Activated effector memory CD4-positive, alpha-beta T cell treated with Interleukin-2 at 50 U/mL for 16 hours (primary cell): ENCODE results near the gene DTNA.

Experiments used
- DNase-seq: peaks from one replicate; pipeline ENCODE4 v3.0.0-alpha.2; 2020

The DTNA gene

DNA sequence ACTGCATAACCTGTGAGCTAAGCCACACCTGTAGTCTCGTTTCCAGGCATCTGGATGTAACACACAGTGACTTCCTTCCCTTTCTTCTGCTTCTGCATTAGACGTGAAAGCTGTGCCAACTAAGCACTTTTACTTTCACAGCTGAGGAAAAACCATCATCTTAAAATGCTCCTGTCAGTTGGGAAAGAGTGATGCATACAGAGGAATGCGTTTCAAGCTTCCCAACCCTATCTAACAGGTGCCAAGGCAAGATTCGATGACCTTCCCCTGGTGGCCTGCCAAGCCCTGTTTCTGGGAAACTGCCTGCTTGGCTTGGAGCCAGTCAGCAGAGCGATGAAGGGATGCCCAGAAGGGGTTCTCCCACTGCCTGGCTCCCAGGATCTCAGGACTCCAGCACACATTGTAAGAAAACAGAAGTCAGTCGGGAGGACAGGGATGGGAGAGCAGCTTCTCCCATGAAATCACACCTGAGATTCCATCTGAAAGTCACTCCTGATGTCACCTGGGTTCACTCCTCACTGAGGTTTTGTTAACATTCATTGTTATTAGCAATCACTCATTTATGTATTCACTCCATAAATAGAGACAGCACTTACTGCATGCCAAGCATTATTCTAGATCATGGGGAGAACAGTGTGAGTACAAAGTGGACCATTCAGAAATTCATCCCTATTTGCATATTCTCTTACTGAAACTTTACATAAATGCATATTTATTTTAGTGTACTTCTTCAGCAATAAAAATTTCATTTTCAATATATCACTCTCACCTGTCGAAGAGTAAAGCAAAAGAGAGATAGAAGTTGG is 64.1 kb downstream of the DTNA start:
- DNase-seq = no peak

GRCh38 chr18:34775461-34775860 is 65.4 kb downstream of the DTNA start:
- no peak for DNase-seq

GRCh38 chr18:34779112-34779511 is 69.0 kb downstream of the DTNA start:
- DNase-seq = no peak

GRCh38 chr18:34780856-34781255 is 70.8 kb downstream of the DTNA start:
- DNase-seq = no peak

GRCh38 chr18:34783501-34783900 is 73.4 kb downstream of the DTNA start:
- no peak for DNase-seq

DNA sequence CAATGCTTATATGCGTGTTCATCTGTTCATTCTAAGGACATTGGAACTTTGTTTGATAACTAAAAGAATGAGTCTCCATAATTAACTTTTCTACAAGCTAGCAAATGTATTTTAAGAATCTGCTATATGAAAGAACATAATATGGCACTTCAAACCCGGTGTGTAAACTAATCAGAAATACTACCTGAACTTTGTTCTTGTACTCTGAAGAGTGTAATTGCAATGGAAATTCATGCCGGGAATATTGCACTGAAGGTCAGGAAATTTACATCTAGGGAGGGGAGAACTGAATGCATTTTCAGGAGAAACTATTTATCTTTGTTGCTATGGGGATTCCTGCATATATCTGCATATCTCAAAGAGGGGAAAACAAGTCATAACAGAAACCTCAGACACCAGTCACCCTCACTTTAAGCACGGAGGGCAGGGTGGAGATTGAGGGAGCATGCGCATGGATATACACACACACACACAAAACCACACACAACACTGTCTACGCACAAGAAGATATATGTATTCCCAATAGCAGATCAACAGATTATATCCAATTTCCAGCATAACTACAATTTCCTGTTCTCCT is 76.2 kb downstream of the DTNA start:
- no peak for DNase-seq

GRCh38 chr18:34787931-34788532 is 77.9 kb downstream of the DTNA start:
- no peak for DNase-seq

DNA sequence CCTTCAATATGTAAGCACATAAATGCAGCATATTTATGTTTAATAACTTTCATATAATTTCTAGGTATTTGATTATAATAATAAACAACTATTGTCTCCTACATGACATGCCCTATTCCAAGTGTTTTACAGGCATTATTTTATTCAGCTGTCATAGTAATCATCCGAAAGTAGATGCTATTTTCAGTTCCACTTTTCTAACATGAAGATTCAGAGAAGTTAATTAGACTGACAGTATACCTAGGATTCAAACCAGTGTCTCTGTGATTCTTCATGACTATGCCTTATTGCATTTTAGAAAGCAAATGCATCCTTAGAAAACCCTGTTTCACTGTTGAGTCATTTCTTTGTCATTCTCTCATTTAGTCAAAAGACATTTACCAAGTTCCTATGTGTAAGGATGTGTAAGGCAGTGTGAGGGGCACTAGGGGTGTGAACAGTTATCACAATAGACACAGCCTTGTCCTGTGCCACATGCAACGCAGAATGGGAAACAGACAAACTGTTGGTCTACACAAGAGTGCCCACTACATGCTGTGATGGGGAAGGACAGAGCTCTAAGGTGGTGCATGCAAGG is 79.8 kb downstream of the DTNA start:
- no peak for DNase-seq

- no peak for DNase-seq
Measured at GRCh38 chr18:34794348-34794747, 84.2 kb downstream of the DTNA start.

- DNase-seq = no peak
Measured at GRCh38 chr18:34795070-34795732, 85.1 kb downstream of the DTNA start.

GRCh38 chr18:34796035-34796657 is 86.0 kb downstream of the DTNA start:
- no peak for DNase-seq

DNA sequence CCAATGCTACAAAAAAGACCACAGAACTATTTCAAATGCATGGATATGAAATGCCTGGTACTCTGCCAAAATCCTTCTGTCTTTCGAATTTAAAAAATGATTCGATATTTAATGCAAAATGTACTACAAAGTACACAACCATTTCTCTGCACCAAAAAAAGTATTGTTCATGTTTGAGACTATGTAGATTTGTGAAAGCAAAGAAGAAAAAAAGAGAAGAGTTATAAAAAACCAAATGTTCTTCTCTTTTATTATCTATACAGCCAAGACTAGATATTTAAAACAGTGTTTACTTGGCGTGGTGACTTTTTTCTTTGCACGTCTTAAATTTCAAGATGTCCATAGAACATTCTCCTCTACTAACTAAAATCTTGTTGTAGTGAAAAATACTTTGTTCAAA is 89.2 kb downstream of the DTNA start:
- no peak for DNase-seq

GRCh38 chr18:34800381-34800780 is 90.3 kb downstream of the DTNA start:
- DNase-seq = no peak

DNA sequence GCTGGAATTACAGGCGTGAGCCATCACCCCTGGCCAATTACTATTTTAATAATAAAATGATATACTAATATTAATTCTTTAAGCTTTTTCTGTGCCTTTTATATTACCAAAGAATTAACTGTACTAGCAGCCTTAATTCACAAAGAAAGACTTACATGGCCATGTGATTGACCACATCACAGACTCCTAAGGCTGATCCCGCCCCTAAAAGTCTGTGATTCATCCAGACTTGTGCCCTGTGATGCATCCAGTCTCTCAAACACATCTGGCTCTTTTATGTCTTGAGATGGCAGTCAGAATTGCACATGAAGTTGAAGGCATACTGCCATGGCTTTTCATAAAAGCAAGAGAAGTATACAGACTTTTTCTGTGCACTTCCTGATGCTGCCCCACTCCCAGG is 91.7 kb downstream of the DTNA start:
- DNase-seq = no peak

- no peak for DNase-seq
Measured at GRCh38 chr18:34802959-34803358, 92.9 kb downstream of the DTNA start.

DNA sequence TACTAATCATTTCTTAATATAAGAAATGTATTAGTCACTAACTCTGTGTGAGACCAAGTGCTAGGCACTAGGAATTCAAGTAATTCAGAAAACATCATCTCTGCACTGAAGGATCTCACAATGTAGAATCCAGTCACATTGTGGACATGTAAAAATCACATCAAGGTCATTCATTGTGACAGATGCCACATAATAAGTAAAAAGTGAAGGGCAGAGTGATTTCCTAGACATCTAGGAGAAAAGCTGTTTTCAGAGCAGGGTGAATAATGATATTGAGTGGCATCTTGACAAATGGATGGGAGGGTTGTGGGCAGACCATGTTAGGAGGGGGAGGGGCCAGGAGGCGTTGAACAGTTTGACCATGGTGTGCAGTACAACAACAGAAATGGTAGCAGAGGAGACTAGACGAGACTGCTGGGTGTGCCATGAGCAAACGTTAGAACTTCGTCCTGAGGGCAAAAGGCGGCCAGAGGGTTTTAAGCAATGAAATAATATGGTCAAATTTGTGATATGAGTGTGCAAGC is 93.8 kb downstream of the DTNA start:
- no peak for DNase-seq

DNA sequence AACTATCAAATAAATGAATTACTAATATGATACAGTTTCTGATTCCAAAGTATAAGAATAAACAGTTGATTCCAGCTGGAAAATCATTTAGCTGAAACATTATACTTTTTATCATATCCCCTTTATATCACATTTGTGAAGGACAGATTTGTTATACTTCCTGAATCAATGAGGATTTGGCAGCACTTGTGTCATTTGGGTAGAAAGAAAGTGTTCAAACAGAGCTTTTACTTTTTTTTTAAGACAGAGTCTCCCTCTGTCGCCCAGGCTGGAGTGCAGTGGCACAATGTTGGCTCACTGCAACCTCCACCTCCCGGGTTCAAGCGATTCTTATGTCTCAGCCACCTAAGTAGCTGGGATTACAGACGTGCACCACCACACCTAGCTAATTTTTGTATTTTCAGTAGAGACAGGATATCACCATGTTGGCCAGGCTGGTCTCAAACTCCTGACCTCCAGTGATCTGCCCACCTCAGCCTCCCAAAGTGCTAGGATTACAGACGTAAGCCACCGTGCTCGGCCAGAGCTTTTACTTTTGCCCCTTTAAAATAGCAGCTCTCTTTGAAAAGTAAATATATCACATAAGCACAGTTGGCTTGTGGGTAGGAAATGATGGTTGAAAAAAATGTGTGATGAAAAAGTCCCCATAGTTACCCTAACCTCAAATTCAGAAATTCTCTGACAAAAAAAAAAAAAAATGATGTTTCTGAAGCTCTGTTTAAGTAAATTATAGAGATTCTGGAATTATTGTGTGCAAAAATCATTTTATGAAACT is 95.2 kb downstream of the DTNA start:
- DNase-seq = no peak

GRCh38 chr18:34805878-34806351 is 95.8 kb downstream of the DTNA start:
- DNase-seq = no peak

DNA sequence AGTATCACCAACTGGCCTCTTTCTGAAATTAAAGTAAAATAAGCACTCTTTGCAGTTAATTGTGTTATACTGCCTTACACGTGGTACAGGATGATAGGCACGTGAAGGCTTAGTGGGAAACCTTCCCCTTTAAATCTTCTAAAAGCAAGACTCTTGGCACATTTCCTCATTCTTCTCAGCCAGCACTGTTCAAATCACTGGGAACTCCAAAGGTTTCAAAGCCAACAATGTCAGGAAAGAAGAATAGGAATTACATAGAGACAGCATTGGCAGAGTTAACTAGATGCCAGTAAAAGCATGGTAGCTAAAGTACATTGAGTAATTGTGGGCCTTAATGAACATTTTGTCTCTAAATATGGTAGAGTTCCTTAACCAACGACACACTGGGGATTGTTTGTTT is 96.4 kb downstream of the DTNA start:
- DNase-seq = no peak

- DNase-seq = no peak
Measured at GRCh38 chr18:34807106-34807796, 97.2 kb downstream of the DTNA start.

- DNase-seq = no peak
Measured at GRCh38 chr18:34808389-34808788, 98.3 kb downstream of the DTNA start.
